Measurements from ENCODE around the gene CTSC. TPM values are rescaled to one million over a fixed set of nuclear protein-coding genes. Genes with fewer than 3 reads are reported as not detected.

CTSC gene
- polyA plus RNA-seq, 1 donor from 2014 or later = 5.2 TPM

GRCh38 chr11:88375927-88376470 lies 38.5 kb upstream of the CTSC start:
- Histone ChIP-seq H3K79me2 (replicated peaks; ENCODE audit: insufficient read depth, low read length) (no peaks in the 10 kb centered on the region), H4K20me1 (ENCODE audit: insufficient read depth) (no peaks in the 10 kb centered on the region), H3K9me3 (ENCODE audit: low read length) (no peaks in the 10 kb centered on the region), H3K4me2 (ENCODE audit: low read length) (no peak overlapping the region), H3K9ac (ENCODE audit: low read length) (no peak overlapping the region), H3K9me2 (ENCODE audit: insufficient read depth, low read length) (no peaks in the 10 kb centered on the region), H3K27me3 (ENCODE audit: insufficient read depth, low read depth, low read length) (no peaks in the 10 kb centered on the region), H3F3A (ENCODE audit: insufficient read depth, low read length, poor library complexity, severe bottlenecking) (no peaks in the 10 kb centered on the region), H3K27ac (ENCODE audit: low read length) (no peak overlapping the region), H3K4me3 (ENCODE audit: low read length) (no peak overlapping the region), H2AFZ (ENCODE audit: low read depth, low read length) (no peak overlapping the region), H3K36me3 (ENCODE audit: insufficient read depth, low read length) (no peaks in the 10 kb centered on the region)
- no peak for TF ChIP-seq TAF1 (IDR thresholded peaks at IDR 0.05; ENCODE audit: low read depth)
- TF ChIP-seq POLR2AphosphoS5 (IDR thresholded peaks at IDR 0.05) = no peak
- TF ChIP-seq EP300 (conservative IDR thresholded peaks at IDR 0.05; ENCODE audit: poor library complexity, severe bottlenecking) = no peak
- TF ChIP-seq RAD21 (conservative IDR thresholded peaks at IDR 0.05) = no peak
- TF ChIP-seq EZH2 (IDR thresholded peaks at IDR 0.05; ENCODE audit: borderline replicate concordance, insufficient read depth, low read length, poor library complexity, severe bottlenecking) = no peak
- TF ChIP-seq SMC3 (conservative IDR thresholded peaks at IDR 0.05; ENCODE audit: poor library complexity) = no peak
- no peak for TF ChIP-seq REST (IDR thresholded peaks at IDR 0.05; ENCODE audit: borderline replicate concordance)
- TF ChIP-seq, protein P1, sequence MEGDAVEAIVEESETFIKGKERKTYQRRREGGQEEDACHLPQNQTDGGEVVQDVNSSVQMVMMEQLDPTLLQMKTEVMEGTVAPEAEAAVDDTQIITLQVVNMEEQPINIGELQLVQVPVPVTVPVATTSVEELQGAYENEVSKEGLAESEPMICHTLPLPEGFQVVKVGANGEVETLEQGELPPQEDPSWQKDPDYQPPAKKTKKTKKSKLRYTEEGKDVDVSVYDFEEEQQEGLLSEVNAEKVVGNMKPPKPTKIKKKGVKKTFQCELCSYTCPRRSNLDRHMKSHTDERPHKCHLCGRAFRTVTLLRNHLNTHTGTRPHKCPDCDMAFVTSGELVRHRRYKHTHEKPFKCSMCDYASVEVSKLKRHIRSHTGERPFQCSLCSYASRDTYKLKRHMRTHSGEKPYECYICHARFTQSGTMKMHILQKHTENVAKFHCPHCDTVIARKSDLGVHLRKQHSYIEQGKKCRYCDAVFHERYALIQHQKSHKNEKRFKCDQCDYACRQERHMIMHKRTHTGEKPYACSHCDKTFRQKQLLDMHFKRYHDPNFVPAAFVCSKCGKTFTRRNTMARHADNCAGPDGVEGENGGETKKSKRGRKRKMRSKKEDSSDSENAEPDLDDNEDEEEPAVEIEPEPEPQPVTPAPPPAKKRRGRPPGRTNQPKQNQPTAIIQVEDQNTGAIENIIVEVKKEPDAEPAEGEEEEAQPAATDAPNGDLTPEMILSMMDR (IDR thresholded peaks at IDR 0.05; ENCODE audit: poor library complexity, severe bottlenecking) = no peak

- no peaks in the 10 kb centered on the region for H3K9me3 ChIP-seq (ENCODE audit: low read length)
- H3K36me3 ChIP-seq (ENCODE audit: insufficient read depth, low read length) = no peaks in the 10 kb centered on the region
- no peak overlapping the region for H3K4me2 ChIP-seq (ENCODE audit: low read length)
- no peaks in the 10 kb centered on the region for H4K20me1 ChIP-seq (ENCODE audit: insufficient read depth)
- H3K4me3 ChIP-seq (ENCODE audit: low read length) = no peak overlapping the region
- H2AFZ ChIP-seq (ENCODE audit: low read depth, low read length) = no peak overlapping the region
- H3K27me3 ChIP-seq (ENCODE audit: insufficient read depth, low read depth, low read length) = no peaks in the 10 kb centered on the region
- TF ChIP-seq EP300 (conservative IDR thresholded peaks at IDR 0.05; ENCODE audit: poor library complexity, severe bottlenecking) (no peak), EZH2 (IDR thresholded peaks at IDR 0.05; ENCODE audit: borderline replicate concordance, insufficient read depth, low read length, poor library complexity, severe bottlenecking) (no peak)
- no peak overlapping the region for H3K27ac ChIP-seq (ENCODE audit: low read length)
- H3K9ac ChIP-seq (ENCODE audit: low read length) = no peak overlapping the region
- no peaks in the 10 kb centered on the region for H3F3A ChIP-seq (ENCODE audit: insufficient read depth, low read length, poor library complexity, severe bottlenecking)
- H3K79me2 ChIP-seq (replicated peaks; ENCODE audit: insufficient read depth, low read length) = no peaks in the 10 kb centered on the region
- H3K9me2 ChIP-seq (ENCODE audit: insufficient read depth, low read length) = no peaks in the 10 kb centered on the region
Observed at GRCh38 chr11:88370782-88371181, 33.2 kb upstream of the CTSC start.

DNA sequence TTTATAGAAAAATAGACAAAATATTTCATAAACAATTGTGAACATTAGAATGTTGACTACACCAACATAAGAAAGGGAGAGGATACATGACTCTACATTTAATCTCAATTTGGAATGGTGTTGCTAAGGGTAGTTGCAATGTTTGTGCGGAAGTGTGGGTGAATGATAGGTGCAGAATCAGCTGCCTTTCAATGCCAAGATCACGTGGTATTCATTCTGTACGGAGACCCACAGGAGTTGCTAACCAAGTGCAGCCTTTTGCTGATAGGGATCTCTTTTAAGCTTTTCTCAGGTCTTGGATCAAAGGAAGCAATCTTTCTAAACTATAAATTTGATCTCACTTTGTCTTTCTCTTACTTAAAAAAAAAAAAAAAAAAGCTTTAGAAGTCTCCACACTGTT lies 29.8 kb upstream of the CTSC start:
- Histone ChIP-seq H3K79me2 (replicated peaks; ENCODE audit: insufficient read depth, low read length) (no peaks in the 10 kb centered on the region), H3F3A (ENCODE audit: insufficient read depth, low read length, poor library complexity, severe bottlenecking) (no peaks in the 10 kb centered on the region), H3K9me3 (ENCODE audit: low read length) (no peaks in the 10 kb centered on the region), H3K9ac (ENCODE audit: low read length) (no peak overlapping the region), H4K20me1 (ENCODE audit: insufficient read depth) (no peaks in the 10 kb centered on the region), H3K27me3 (ENCODE audit: insufficient read depth, low read depth, low read length) (no peaks in the 10 kb centered on the region), H3K27ac (ENCODE audit: low read length) (no peak overlapping the region), H3K4me2 (ENCODE audit: low read length) (no peak overlapping the region), H3K36me3 (ENCODE audit: insufficient read depth, low read length) (no peaks in the 10 kb centered on the region), H3K9me2 (ENCODE audit: insufficient read depth, low read length) (no peaks in the 10 kb centered on the region), H3K4me3 (ENCODE audit: low read length) (no peak overlapping the region), H2AFZ (ENCODE audit: low read depth, low read length) (no peak overlapping the region)
- TF ChIP-seq, protein P1 (IDR thresholded peaks at IDR 0.05; ENCODE audit: poor library complexity, severe bottlenecking) = no peak
